ENCODE results near the gene MID1IP1.

MID1IP1 gene

DNA sequence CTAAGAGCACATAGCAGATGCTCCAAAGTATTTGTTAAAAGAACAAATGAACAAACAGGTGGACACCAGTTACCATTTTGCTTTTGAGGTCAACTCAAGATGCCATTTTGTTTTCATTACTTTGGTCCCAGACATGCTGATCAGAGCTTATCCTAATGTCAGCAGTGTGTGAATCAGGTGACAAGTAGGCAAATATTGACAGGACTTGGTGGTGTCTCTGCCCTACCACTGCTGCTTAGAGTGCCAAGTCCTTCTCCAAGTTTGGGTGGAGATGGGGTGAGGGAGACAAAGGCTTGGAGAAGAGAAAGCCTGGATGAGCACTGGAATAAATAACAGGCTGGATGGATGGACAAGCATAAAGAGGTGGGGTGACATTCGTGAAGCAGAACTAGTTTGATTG lies 38.7 kb downstream of the MID1IP1 start:
- no peaks in the 10 kb centered on the region for H3K27me3 ChIP-seq (replicated peaks; ENCODE audit: control insufficient read depth, insufficient read depth, low read length, poor library complexity, severe bottlenecking)
- no peak overlapping the region for H3K27ac ChIP-seq (ENCODE audit: insufficient read depth, low read length, poor library complexity, severe bottlenecking)
- no peak overlapping the region for H3K4me3 ChIP-seq (ENCODE audit: insufficient read depth, low read depth, low read length, poor library complexity, severe bottlenecking)
- H3K4me1 ChIP-seq (ENCODE audit: control insufficient read depth, insufficient read depth, low read length, poor library complexity, severe bottlenecking): no peaks in the 10 kb centered on the region
- no peaks in the 10 kb centered on the region for H3K9me3 ChIP-seq (ENCODE audit: control insufficient read depth, low read length)
- no peaks in the 10 kb centered on the region for H3K36me3 ChIP-seq (ENCODE audit: control insufficient read depth, insufficient read depth, low read length)
- DNase-seq: no peak

DNA sequence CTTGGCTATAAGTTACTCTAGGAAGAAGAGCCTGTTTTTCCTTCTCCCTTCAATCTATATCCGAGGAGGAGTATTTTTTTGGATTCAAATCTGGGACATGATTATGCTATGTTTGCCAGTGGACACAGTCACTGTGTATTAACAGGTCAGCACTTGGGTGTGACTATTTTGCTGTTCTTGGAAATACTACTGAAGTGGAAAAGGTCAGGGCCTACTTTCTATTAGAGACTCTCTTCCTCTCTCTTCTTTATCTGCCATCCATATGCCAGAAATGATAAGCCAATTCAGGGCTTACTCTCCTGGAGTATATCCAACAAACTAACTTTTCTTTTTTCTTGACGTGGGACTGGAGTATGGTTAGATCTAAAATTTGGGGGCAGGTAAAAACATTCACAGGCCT lies 40.5 kb downstream of the MID1IP1 start:
- no peaks in the 10 kb centered on the region for H3K4me1 ChIP-seq (ENCODE audit: control insufficient read depth, insufficient read depth, low read length, poor library complexity, severe bottlenecking)
- no peak overlapping the region for H3K4me3 ChIP-seq (ENCODE audit: insufficient read depth, low read depth, low read length, poor library complexity, severe bottlenecking)
- H3K27me3 ChIP-seq (replicated peaks; ENCODE audit: control insufficient read depth, insufficient read depth, low read length, poor library complexity, severe bottlenecking): no peaks in the 10 kb centered on the region
- no peaks in the 10 kb centered on the region for H3K36me3 ChIP-seq (ENCODE audit: control insufficient read depth, insufficient read depth, low read length)
- H3K9me3 ChIP-seq (ENCODE audit: control insufficient read depth, low read length): no peaks in the 10 kb centered on the region
- H3K27ac ChIP-seq (ENCODE audit: insufficient read depth, low read length, poor library complexity, severe bottlenecking): no peak overlapping the region
- DNase-seq: no peak

DNA sequence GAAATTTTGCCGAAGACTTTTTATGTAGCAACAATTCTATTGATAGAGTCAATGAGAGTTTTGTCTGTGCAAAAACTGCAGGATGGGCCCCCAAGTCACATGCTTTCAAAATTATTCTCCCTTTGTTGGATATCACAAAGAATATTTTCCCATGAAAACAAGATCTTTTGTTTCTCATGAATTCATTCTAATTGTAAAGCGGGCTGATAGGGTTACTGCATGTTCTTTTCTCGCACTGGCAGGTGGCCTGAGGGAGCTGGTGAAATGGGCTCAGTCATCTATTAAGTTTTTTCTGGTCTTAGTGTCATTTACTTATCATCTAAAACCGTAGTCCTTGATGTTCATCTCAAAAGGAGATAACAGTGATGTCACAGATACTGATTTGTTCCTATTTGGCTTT lies 44.2 kb downstream of the MID1IP1 start:
- no peak overlapping the region for H3K27ac ChIP-seq (ENCODE audit: insufficient read depth, low read length, poor library complexity, severe bottlenecking)
- DNase-seq: no peak
- H3K27me3 ChIP-seq (replicated peaks; ENCODE audit: control insufficient read depth, insufficient read depth, low read length, poor library complexity, severe bottlenecking): no peaks in the 10 kb centered on the region
- H3K4me1 ChIP-seq (ENCODE audit: control insufficient read depth, insufficient read depth, low read length, poor library complexity, severe bottlenecking): no peaks in the 10 kb centered on the region
- no peaks in the 10 kb centered on the region for H3K36me3 ChIP-seq (ENCODE audit: control insufficient read depth, insufficient read depth, low read length)
- no peak overlapping the region for H3K4me3 ChIP-seq (ENCODE audit: insufficient read depth, low read depth, low read length, poor library complexity, severe bottlenecking)
- H3K9me3 ChIP-seq (ENCODE audit: control insufficient read depth, low read length): no peaks in the 10 kb centered on the region

DNA sequence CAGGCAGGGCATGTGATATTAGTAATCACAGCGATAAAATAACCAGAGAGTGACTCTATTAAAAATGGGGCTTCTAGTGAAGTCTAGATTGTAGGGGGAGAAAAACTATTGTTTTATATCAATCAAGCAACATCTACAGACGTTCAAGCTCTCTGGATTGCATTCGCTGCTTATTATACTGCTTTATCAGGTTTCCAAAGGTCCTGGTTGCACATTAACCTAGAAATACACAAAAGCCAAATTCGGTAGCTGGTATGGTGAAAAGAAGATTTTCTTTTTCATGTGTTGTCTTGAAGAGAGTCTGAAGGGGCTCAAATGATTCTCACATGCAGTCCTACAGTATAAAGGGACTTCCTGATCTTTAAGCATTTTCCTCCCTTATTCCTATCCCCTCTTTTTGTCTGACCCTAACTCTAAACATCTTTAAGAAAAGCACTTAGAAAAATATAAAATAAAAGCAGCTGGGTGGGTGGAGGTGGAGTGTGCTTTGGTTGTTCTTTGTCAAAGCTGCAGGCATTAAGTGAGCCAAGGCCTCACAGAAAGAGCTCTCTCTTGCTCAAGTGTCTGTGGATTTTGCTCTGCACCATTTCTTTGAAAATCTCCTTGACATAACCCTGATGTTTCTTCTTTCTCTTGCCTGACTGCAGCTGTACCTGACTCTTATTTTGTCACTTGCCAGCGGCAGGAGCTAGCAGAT lies 46.1 kb downstream of the MID1IP1 start:
- Histone ChIP-seq H3K4me3 (ENCODE audit: insufficient read depth, low read depth, low read length, poor library complexity, severe bottlenecking) (no peak overlapping the region), H3K27me3 (replicated peaks; ENCODE audit: control insufficient read depth, insufficient read depth, low read length, poor library complexity, severe bottlenecking) (no peaks in the 10 kb centered on the region)

DNA sequence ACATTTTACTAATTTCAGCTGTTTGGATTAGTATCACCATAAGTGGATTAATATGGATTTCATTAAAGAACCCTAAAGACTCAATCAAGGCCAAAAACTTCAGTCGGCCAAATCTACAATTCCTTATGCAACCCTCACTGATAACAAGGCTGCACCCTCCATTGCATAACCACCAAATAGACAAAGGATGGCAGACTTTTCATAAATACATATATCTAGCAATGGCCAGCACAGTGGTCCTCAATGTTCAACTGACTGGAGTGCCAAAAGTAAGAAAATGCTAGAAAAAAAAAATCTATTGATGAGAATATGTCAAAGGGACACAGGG lies 46.6 kb downstream of the MID1IP1 start:
- DNase-seq: no peak
- no peaks in the 10 kb centered on the region for H3K9me3 ChIP-seq (ENCODE audit: control insufficient read depth, low read length)
- H3K27me3 ChIP-seq (replicated peaks; ENCODE audit: control insufficient read depth, insufficient read depth, low read length, poor library complexity, severe bottlenecking): no peaks in the 10 kb centered on the region
- H3K4me1 ChIP-seq (ENCODE audit: control insufficient read depth, insufficient read depth, low read length, poor library complexity, severe bottlenecking): no peaks in the 10 kb centered on the region
- H3K36me3 ChIP-seq (ENCODE audit: control insufficient read depth, insufficient read depth, low read length): no peaks in the 10 kb centered on the region
- H3K4me3 ChIP-seq (ENCODE audit: insufficient read depth, low read depth, low read length, poor library complexity, severe bottlenecking): no peak overlapping the region
- no peak overlapping the region for H3K27ac ChIP-seq (ENCODE audit: insufficient read depth, low read length, poor library complexity, severe bottlenecking)

More for the DNA sequence above, 46.1 kb downstream of the MID1IP1 start:
- Histone ChIP-seq H3K27ac (ENCODE audit: insufficient read depth, low read length, poor library complexity, severe bottlenecking) (no peak overlapping the region), H3K9me3 (ENCODE audit: control insufficient read depth, low read length) (no peaks in the 10 kb centered on the region), H3K4me1 (ENCODE audit: control insufficient read depth, insufficient read depth, low read length, poor library complexity, severe bottlenecking) (no peaks in the 10 kb centered on the region), H3K36me3 (ENCODE audit: control insufficient read depth, insufficient read depth, low read length) (no peaks in the 10 kb centered on the region)
- no peak for DNase-seq

DNA sequence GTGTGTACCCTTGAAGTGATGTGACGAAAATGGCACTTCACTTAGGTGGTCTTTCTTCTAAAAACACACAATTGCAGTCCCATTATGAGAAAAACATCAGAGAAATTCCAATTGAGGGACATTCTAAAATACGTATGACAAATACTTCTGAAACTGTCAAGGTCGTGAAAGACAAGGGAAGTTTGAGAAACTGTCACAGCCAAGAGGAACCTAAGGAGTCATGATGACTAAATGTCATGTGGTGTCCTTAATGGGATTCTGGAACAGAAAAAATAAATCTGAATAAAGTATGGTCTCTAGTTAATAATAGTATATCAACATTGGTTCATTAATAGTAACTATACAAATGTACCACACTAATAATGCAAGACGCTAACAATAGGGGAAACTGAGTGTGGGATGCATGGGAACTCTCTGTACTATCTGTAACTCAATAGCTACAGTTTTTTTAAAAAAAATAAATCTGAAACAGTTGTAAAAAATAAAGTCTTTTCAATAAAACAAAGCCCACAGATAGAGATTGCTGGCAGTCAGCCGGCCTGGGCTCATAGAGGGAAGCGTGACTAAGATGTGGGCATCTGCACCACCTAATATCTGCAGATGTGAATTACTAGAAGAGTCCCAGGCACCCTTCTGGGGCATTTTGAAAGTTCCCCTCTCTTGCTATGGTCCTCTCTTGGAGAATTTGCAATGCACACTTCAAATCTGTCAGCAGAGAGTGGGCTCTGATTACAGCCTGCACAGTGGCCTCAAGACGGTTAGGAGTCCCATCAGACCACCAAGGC lies 47.6 kb downstream of the MID1IP1 start:
- no peak overlapping the region for H3K27ac ChIP-seq (ENCODE audit: insufficient read depth, low read length, poor library complexity, severe bottlenecking)
- no peaks in the 10 kb centered on the region for H3K36me3 ChIP-seq (ENCODE audit: control insufficient read depth, insufficient read depth, low read length)
- no peaks in the 10 kb centered on the region for H3K27me3 ChIP-seq (replicated peaks; ENCODE audit: control insufficient read depth, insufficient read depth, low read length, poor library complexity, severe bottlenecking)
- DNase-seq: no peak
- no peaks in the 10 kb centered on the region for H3K9me3 ChIP-seq (ENCODE audit: control insufficient read depth, low read length)
- H3K4me1 ChIP-seq (ENCODE audit: control insufficient read depth, insufficient read depth, low read length, poor library complexity, severe bottlenecking): no peaks in the 10 kb centered on the region
- H3K4me3 ChIP-seq (ENCODE audit: insufficient read depth, low read depth, low read length, poor library complexity, severe bottlenecking): no peak overlapping the region

DNA sequence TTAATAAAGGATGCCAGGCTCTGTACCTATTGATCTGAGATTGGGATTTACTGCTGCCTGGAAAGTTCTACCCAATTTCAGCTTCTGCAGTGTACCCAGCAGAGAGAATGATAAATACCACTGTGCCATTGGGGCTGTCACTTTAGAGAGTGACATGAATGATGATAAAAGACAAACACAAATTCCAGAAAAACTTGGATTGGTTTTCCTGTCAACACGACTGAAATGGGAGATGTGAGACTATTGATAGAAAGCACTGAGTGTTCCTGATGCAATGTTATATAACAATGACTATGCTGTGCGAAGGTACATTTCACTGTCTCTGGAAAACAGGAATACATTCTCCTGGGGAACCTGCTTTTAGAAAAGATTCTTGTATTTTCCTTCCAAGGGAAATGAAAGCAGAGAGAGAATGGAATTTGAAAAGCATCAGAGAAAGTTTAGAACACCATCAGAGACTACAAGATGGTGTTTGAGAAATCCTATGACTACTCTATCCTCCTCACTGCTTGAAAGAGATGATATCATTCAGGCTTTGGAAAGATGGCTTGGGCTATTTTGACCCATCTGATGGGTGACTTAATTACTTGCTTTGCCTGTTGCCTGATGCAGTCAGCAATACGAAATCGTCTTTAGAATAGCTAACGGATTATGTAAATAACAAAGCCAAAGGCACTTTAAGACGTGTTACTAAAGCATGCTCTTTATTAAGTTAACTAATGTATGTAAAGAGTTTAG lies 49.7 kb downstream of the MID1IP1 start:
- Histone ChIP-seq H3K27ac (ENCODE audit: insufficient read depth, low read length, poor library complexity, severe bottlenecking) (no peak overlapping the region), H3K4me3 (ENCODE audit: insufficient read depth, low read depth, low read length, poor library complexity, severe bottlenecking) (no peak overlapping the region), H3K4me1 (ENCODE audit: control insufficient read depth, insufficient read depth, low read length, poor library complexity, severe bottlenecking) (no peaks in the 10 kb centered on the region), H3K9me3 (ENCODE audit: control insufficient read depth, low read length) (no peaks in the 10 kb centered on the region), H3K36me3 (ENCODE audit: control insufficient read depth, insufficient read depth, low read length) (no peaks in the 10 kb centered on the region), H3K27me3 (replicated peaks; ENCODE audit: control insufficient read depth, insufficient read depth, low read length, poor library complexity, severe bottlenecking) (no peaks in the 10 kb centered on the region)
- DNase-seq: no peak

DNA sequence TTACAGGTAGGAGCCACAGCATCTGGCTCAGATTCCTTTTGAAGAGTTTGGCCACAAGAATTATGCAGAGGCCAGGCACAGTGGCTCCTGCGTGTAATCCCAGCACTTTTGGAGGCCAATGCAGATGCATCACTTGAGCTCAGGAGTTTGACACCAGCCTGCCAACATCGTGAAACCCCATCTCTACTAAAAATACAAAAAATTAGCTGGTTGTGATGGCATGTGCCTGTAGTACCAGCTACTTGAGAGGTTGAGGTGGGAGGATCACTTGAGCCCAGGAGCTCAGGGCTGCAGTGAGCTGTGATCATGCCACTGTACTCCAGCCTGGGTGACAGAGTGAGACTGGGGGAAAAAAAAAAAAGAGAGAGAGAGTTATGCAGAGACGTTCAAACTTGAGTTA lies 53.0 kb downstream of the MID1IP1 start:
- Histone ChIP-seq H3K27ac (ENCODE audit: insufficient read depth, low read length, poor library complexity, severe bottlenecking) (no peak overlapping the region), H3K9me3 (ENCODE audit: control insufficient read depth, low read length) (no peaks in the 10 kb centered on the region), H3K36me3 (ENCODE audit: control insufficient read depth, insufficient read depth, low read length) (no peaks in the 10 kb centered on the region), H3K27me3 (replicated peaks; ENCODE audit: control insufficient read depth, insufficient read depth, low read length, poor library complexity, severe bottlenecking) (no peaks in the 10 kb centered on the region), H3K4me1 (ENCODE audit: control insufficient read depth, insufficient read depth, low read length, poor library complexity, severe bottlenecking) (no peaks in the 10 kb centered on the region), H3K4me3 (ENCODE audit: insufficient read depth, low read depth, low read length, poor library complexity, severe bottlenecking) (no peak overlapping the region)
- DNase-seq: no peak
